Endodermal cell (in vitro differentiated cells): Measurements from ENCODE around the gene ZCWPW2. TPM values are rescaled to one million over a fixed set of nuclear protein-coding genes. Genes with fewer than 3 reads are reported as not detected.
A peak's percentile ranks its signal among the peaks of the same experiment; 100 is the strongest.

ENCODE experiments used
- DNase-seq: peaks from one replicate; pipeline ENCODE4 v3.0.0-alpha.2; 2017
- H3K27ac ChIP-seq: 2 replicates; pipeline ENCODE4 v1.5.1; 2013; ENCODE audit warnings: mild to moderate bottlenecking, low read depth, low read length, moderate library complexity
- H3K27me3 ChIP-seq: 2 replicates; pipeline ENCODE4 v1.6.1; 2013; ENCODE audit warnings: mild to moderate bottlenecking, low read length, moderate library complexity; ENCODE audit not compliant: insufficient read depth, control insufficient read depth, poor library complexity, severe bottlenecking
- H3K36me3 ChIP-seq: 2 replicates; pipeline ENCODE4 v1.7.0; 2013; ENCODE audit warnings: mild to moderate bottlenecking, low read length, moderate library complexity; ENCODE audit not compliant: control insufficient read depth, insufficient read depth
- H3K4me1 ChIP-seq: one replicate; pipeline ENCODE4 v1.7.0; 2013; ENCODE audit warnings: low read length; ENCODE audit not compliant: control insufficient read depth, insufficient read depth
- H3K4me3 ChIP-seq: 2 replicates; pipeline ENCODE4 v1.5.1; 2013; ENCODE audit warnings: mild to moderate bottlenecking, low read length, moderate library complexity
- H3K9ac ChIP-seq: 2 replicates; pipeline ENCODE4 v1.6.1; 2013; ENCODE audit warnings: mild to moderate bottlenecking, low read length, moderate library complexity; ENCODE audit not compliant: poor library complexity, severe bottlenecking; ENCODE audit errors: extremely low read depth
- H3K9me3 ChIP-seq: 2 replicates; pipeline ENCODE4 v1.6.1; 2013; ENCODE audit warnings: mild to moderate bottlenecking, low read length, moderate library complexity; ENCODE audit not compliant: control insufficient read depth
- H3K27ac Mint-ChIP-seq: 2 replicates; pipeline ENCODE4 v1.8.0; 2020; ENCODE audit warnings: mixed read lengths
- H3K27me3 Mint-ChIP-seq: 2 replicates; pipeline ENCODE4 v1.8.0; 2021; ENCODE audit warnings: mild to moderate bottlenecking, mixed read lengths; ENCODE audit not compliant: insufficient read depth
- H3K36me3 Mint-ChIP-seq: 2 replicates; pipeline ENCODE4 v1.8.0; 2020; ENCODE audit warnings: low read depth, mixed read lengths
- H3K4me1 Mint-ChIP-seq: 2 replicates; pipeline ENCODE4 v1.8.0; 2020; ENCODE audit warnings: mixed read lengths
- H3K4me3 Mint-ChIP-seq: 2 replicates; pipeline ENCODE4 v1.8.0; 2020; ENCODE audit warnings: mild to moderate bottlenecking, moderate library complexity, mixed read lengths
- H3K9me3 Mint-ChIP-seq: 2 replicates; pipeline ENCODE4 v1.8.0; 2020; ENCODE audit warnings: mild to moderate bottlenecking, mixed read lengths
- WGBS, 2 experiments: methylation state at CpG; one replicate each; pipeline versions ENCODE4 v1.1.5 to v1.1.7; 2013; ENCODE audit warnings: missing lambda C conversion rate in 2 of 2, mixed read lengths in 1 of 2; ENCODE audit not compliant: insufficient coverage in 1 of 2, insufficient read length in 1 of 2; 5-methylcytosine and 5-hydroxymethylcytosine counted together
- total RNA-seq, 2 donors: library from RNA; stranded (reverse); fragmentation: NEBNext Ultra II Directional in 1 of 2; extraction: Animal tissue kit (Norgen Biotek cat#: 25700) in 1 of 2; gene quantifications; 2 replicates in 1 of 2; 3 replicates in 1 of 2; pipeline ENCODE4 v1.2.1, GENCODE V29; 2021
- TF ChIP-seq, protein P1 (sequence below): fragments of 200-600 bp; sonication (generic); conservative IDR thresholded peaks from 2 replicates; pipeline ENCODE4 v1.5.0; 2021; ENCODE audit warnings: antibody characterized with exemption, mild to moderate bottlenecking

The ZCWPW2 gene
- total RNA-seq, 2 donors from 2014 or later = 0.82 TPM; not detected in 1

DNA sequence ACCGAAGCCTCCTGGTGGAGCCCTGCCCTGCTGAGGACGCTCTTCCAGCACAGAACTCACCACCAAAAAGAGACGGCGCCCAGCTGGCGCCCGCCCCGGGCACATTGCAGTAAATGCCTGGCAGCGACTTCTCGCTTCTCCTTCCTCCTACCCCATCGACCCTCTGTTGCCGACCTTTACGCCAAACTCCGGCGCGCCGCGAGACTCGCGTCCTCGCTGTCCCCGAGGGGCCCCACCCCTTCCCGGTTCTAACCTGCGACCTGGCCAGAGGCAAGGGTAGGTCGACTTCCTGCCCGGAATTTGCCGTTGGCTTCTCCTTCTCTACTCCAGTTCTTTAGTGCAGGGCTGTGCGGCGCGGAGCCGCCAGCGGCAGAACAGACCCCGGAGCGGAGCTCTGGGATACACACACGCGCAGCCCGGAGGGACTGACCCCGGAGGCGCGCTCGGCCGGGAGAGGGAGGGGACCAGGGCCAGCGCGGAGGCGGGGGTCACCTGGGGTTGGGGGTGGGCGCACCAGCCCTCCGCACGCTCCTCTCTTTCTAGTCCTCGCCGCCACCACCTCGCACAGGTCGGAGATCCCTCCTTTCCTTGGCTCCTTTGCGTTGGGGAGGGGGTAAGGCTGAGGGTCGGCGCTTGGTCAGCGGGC lies 226.7 kb downstream of the ZCWPW2 start:
- Histone ChIP-seq H3K9ac (no peak overlapping the region), H3K36me3 (no peaks in the 10 kb centered on the region), H3K4me1 (no peaks in the 10 kb centered on the region), H3K27ac (no peak overlapping the region), H3K27me3 (peaks cover 62% of the 10 kb centered on the region), H3K4me3 (peak overlapping the region; percentile 83), H3K9me3 (no peaks in the 10 kb centered on the region)
- WGBS, 2 experiments = 0 to 2% methylated on average over 8 to 55 of the region's 55 CpGs
- Mint-ChIP-seq H3K36me3 (no peaks in the 10 kb centered on the region), H3K9me3 (no peaks in the 10 kb centered on the region), H3K4me3 (peak overlapping the region; percentile 81), H3K27ac (peak overlapping the region; percentile 38), H3K4me1 (peaks cover 11% of the 10 kb centered on the region), H3K27me3 (peaks cover 50% of the 10 kb centered on the region)
- TF ChIP-seq, protein P1, sequence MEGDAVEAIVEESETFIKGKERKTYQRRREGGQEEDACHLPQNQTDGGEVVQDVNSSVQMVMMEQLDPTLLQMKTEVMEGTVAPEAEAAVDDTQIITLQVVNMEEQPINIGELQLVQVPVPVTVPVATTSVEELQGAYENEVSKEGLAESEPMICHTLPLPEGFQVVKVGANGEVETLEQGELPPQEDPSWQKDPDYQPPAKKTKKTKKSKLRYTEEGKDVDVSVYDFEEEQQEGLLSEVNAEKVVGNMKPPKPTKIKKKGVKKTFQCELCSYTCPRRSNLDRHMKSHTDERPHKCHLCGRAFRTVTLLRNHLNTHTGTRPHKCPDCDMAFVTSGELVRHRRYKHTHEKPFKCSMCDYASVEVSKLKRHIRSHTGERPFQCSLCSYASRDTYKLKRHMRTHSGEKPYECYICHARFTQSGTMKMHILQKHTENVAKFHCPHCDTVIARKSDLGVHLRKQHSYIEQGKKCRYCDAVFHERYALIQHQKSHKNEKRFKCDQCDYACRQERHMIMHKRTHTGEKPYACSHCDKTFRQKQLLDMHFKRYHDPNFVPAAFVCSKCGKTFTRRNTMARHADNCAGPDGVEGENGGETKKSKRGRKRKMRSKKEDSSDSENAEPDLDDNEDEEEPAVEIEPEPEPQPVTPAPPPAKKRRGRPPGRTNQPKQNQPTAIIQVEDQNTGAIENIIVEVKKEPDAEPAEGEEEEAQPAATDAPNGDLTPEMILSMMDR = no peak
- DNase-seq = peak; percentile 90

Other genes starting within 250 kb of the ZCWPW2 start
- 10 to 100 TPM; 23.8 to 33.6 TPM for gene CMC1, start 107.1 kb upstream of the ZCWPW2 start, total RNA-seq
- gene AZI2, start 103 bp downstream of the ZCWPW2 start, total RNA-seq = 10 to 100 TPM; 51.9 to 54.9 TPM